HepG2 (cell line): Measurements from ENCODE around the gene COQ10B. TPM values are rescaled to one million over a fixed set of nuclear protein-coding genes. Genes with fewer than 3 reads are reported as not detected.

Experiments
- ATF5 ChIP-seq: sonication (generic); formaldehyde crosslinking; IDR thresholded peaks from 2 replicates; pipeline ENCODE4 v1.4.0; 2020; ENCODE audit warnings: mild to moderate bottlenecking, low read depth, missing genetic modification reagents
- EEA1 ChIP-seq: sonication (generic); formaldehyde crosslinking; IDR thresholded peaks from 2 replicates; pipeline ENCODE4 v1.5.1; 2020; ENCODE audit warnings: mild to moderate bottlenecking, missing genetic modification reagents, borderline replicate concordance
- HDAC2 ChIP-seq: sonication (generic); formaldehyde crosslinking; IDR thresholded peaks from 2 replicates; pipeline ENCODE4 v1.4.0; 2020; ENCODE audit warnings: missing genetic modification reagents
- KDM2A ChIP-seq: sonication (generic); formaldehyde crosslinking; IDR thresholded peaks from 2 replicates; pipeline ENCODE4 v1.4.0; 2020; ENCODE audit warnings: low read depth, missing genetic modification reagents, borderline replicate concordance
- LRRFIP1 ChIP-seq: sonication (generic); formaldehyde crosslinking; conservative IDR thresholded peaks from 2 replicates; pipeline ENCODE4 v1.4.0; 2020; ENCODE audit warnings: missing genetic modification reagents
- MAFF ChIP-seq: IDR thresholded peaks from 2 replicates; pipeline ENCODE4 v1.6.1; 2011; ENCODE audit warnings: low read depth, low read length, improper control_type of control experiment
- MZF1 ChIP-seq: sonication (generic); formaldehyde crosslinking; IDR thresholded peaks from 2 replicates; pipeline ENCODE4 v1.8.1; 2023; ENCODE audit warnings: mild to moderate bottlenecking, missing genetic modification reagents, borderline replicate concordance
- SRY ChIP-seq: sonication (generic); formaldehyde crosslinking; IDR thresholded peaks from 2 replicates; pipeline ENCODE4 v1.8.0; 2022; ENCODE audit warnings: mild to moderate bottlenecking, missing genetic modification reagents
- ZBTB25 ChIP-seq: IDR thresholded peaks from 2 replicates; pipeline ENCODE4 v1.6.1; 2018; ENCODE audit warnings: missing genetic modification reagents
- ZNF30 ChIP-seq: sonication (generic); formaldehyde crosslinking; IDR thresholded peaks from 2 replicates; pipeline ENCODE4 v1.5.0; 2020; ENCODE audit warnings: mild to moderate bottlenecking, missing genetic modification reagents
- ZNF574 ChIP-seq: sonication (generic); formaldehyde crosslinking; IDR thresholded peaks from 2 replicates; pipeline ENCODE4 v1.4.0; 2020; ENCODE audit warnings: missing genetic modification reagents
- ZNF839 ChIP-seq: sonication (generic); formaldehyde crosslinking; IDR thresholded peaks from 2 replicates; pipeline ENCODE4 v1.4.0; 2020; ENCODE audit warnings: missing genetic modification reagents, mild to moderate bottlenecking, borderline replicate concordance
- ZSCAN9 ChIP-seq: IDR thresholded peaks from 2 replicates; pipeline ENCODE4 v1.6.1; 2016; ENCODE audit warnings: borderline replicate concordance
- polyA plus RNA-seq, 8 experiments: library from polyadenylated mRNA; depleted of rRNA in 3 of 8; stranded (reverse) in 7 of 8; unstranded in 1 of 8; fragments of >200 nt; fragmentation: Illumina TruSeq in 4 of 8; extraction: Trizol in 4 of 8; gene quantifications; 2 replicates each; pipeline versions ENCODE4 v1.2.1 to v1.2.3, GENCODE V29; 2011 to 2016; ENCODE audit warnings: low read depth in 4 of 8, missing spikeins in 1 of 8, mixed read lengths in 1 of 8; ENCODE audit not compliant: insufficient read depth in 1 of 8
- total RNA-seq, 5 experiments: library from RNA; depleted of rRNA; stranded (reverse); fragments of >200 nt; fragmentation: Illumina TruSeq; extraction: Trizol; gene quantifications; 2 replicates each; pipeline ENCODE4 v1.2.3, GENCODE V29; 2016; ENCODE audit warnings: low read depth in 1 of 5
- TF ChIP-seq, protein P1 (sequence below): sonication (generic); formaldehyde crosslinking; IDR thresholded peaks from 2 replicates; pipeline ENCODE4 v1.8.1; 2023; ENCODE audit warnings: mild to moderate bottlenecking, inconsistent platforms, moderate library complexity, missing genetic modification reagents, borderline replicate concordance
- TF ChIP-seq, protein P2 (sequence below): sonication (generic); formaldehyde crosslinking; IDR thresholded peaks from 2 replicates; pipeline ENCODE4 v1.8.1; 2023; ENCODE audit warnings: mild to moderate bottlenecking, missing genetic modification reagents

Gene COQ10B
- total and polyA plus RNA-seq, 2 of the 13 experiments (the other 11 are each of a cell fraction or from before 2014, with no cell fraction given) = 4.6 to 34.9 TPM

GRCh38 chr2:197499594-197500502 lies 46.5 kb downstream of the COQ10B start, which contains the start of the genes HSPD1 and HSPE1 (continued):
- TF ChIP-seq, protein P1, sequence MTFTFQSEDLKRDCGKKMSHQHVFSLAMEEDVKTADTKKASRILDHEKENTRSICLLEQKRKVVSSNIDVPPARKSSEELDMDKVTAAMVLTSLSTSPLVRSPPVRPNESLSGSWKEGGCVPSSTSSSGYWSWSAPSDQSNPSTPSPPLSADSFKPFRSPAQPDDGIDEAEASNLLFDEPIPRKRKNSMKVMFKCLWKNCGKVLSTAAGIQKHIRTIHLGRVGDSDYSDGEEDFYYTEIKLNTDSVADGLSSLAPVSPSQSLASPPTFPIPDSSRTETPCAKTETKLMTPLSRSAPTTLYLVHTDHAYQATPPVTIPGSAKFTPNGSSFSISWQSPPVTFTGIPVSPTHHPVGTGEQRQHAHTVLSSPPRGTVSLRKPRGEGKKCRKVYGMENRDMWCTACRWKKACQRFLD (CRISPR knock-in tag) = peak; percentile 71
- TF ChIP-seq SRY (CRISPR knock-in tag) (peak; percentile 97), LRRFIP1 (0 out of 2 replicates have a peak, but pooled peaks have one; percentile 27), MAFF (no peak), MZF1 (no peak; the same call in none of the 2 replicates), ZSCAN9 (peak; percentile 96), EEA1 (CRISPR knock-in tag) (peak; percentile 100), ZNF574 (CRISPR knock-in tag) (peak; percentile 94), ZBTB25 (CRISPR knock-in tag) (peak; percentile 97), ZNF839 (CRISPR knock-in tag) (peak; percentile 86; the same call in 1 of the 2 replicates), KDM2A (peak; percentile 94), HDAC2 (CRISPR knock-in tag) (peak; percentile 52), ZNF30 (CRISPR knock-in tag) (peak; percentile 36), ATF5 (CRISPR knock-in tag) (peak; percentile 95)
- TF ChIP-seq, protein P2, sequence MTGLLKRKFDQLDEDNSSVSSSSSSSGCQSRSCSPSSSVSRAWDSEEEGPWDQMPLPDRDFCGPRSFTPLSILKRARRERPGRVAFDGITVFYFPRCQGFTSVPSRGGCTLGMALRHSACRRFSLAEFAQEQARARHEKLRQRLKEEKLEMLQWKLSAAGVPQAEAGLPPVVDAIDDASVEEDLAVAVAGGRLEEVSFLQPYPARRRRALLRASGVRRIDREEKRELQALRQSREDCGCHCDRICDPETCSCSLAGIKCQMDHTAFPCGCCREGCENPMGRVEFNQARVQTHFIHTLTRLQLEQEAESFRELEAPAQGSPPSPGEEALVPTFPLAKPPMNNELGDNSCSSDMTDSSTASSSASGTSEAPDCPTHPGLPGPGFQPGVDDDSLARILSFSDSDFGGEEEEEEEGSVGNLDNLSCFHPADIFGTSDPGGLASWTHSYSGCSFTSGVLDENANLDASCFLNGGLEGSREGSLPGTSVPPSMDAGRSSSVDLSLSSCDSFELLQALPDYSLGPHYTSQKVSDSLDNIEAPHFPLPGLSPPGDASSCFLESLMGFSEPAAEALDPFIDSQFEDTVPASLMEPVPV (CRISPR knock-in tag) = 0 out of 2 replicates have a peak, but pooled peaks have one; percentile 53
